ENCODE data around the gene KDM2A. TPM values are rescaled to one million over a fixed set of nuclear protein-coding genes. Genes with fewer than 3 reads are reported as not detected.
"Not testable (repeated sequence)": the region's sequence is repeated elsewhere in the genome, so short reads cannot be mapped to it uniquely, and the experiment has no call there.

The KDM2A gene
- polyA plus RNA-seq, 2 of the 4 experiments (the other 2 are of a cell fraction), result 34.5 to 42.8 TPM

DNA sequence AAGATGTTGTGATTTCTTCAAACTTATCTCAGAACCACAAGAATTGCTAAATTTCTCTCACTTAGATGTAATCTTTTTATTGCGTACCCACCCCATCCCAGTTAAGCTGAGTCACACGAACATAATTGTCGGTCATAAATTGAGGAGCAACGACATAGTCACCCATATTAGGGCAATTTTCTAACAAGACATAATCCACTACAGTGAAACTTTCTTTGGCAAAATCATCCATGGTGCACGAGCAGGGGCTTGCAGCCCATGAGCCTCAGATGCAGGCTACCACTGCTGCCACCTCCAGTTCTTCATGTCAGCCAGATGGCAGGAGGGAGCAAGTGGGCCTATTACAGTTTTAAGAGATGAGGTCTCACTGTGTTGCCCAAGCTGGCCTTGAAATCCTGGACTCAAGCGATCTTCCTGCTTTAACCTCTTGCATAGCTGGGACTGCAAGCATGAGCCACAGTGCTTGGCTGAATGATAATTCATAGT is 77.0 kb downstream of the KDM2A start (continued):
- no peak for TF ChIP-seq MYC (IDR thresholded peaks at IDR 0.05; ENCODE audit: borderline replicate concordance, low read length)
- TF ChIP-seq SMC3 (IDR thresholded peaks at IDR 0.05), result no peak

DNA sequence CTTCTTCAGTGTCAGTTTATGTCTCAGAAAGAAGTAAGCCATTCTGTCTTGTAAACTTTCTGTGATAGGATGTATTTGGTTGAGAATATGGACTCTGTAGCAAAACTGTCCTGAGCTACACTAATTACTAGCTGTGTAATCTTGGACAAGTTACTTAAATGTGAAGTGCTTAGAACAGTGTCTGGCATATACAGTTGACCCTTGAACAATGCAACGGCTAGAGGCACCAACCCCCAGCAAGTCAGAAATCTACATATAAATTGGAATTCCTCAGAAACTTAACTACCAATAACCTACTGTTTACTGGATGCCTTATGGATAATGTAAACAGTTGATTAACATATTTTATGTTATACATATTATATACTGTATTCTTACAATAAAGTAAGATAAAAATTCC is 78.5 kb downstream of the KDM2A start:
- 78% methylated on average over 1 of the region's 1 CpG for WGBS (ENCODE audit: missing lambda C conversion rate)
- ChIA-PET CTCF (interaction anchor here (1.2 to 1.3 kb wide), 2 partner anchors 11 to 35 kb away, joined by 3 read pairs; no protein-coding TSS in a partner anchor), POLR2A (interaction anchor here (0.6 to 1.3 kb wide), 2 partner anchors 9 to 24 kb away, joined by 3 read pairs; no protein-coding TSS in a partner anchor)
- TF ChIP-seq MYC (IDR thresholded peaks at IDR 0.05; ENCODE audit: borderline replicate concordance, low read length) (no peak), ZNF302 (CRISPR knock-in tag; IDR thresholded peaks at IDR 0.05) (no peak), TP53 (CRISPR knock-in tag; IDR thresholded peaks at IDR 0.05) (no peak), TFCP2L1 (CRISPR knock-in tag; IDR thresholded peaks at IDR 0.05) (no peak), EHMT2 (IDR thresholded peaks at IDR 0.05; ENCODE audit: low read depth) (no peak), HOXA7 (CRISPR knock-in tag; IDR thresholded peaks at IDR 0.05) (no peak)
- Histone ChIP-seq H3K4me2 (no peak overlapping the region), H3K4me3 (no peak overlapping the region), H3K4me1 (no peaks in the 10 kb centered on the region), H3K27ac (no peak overlapping the region), H3K9me3 (no peaks in the 10 kb centered on the region)
- DNase-seq (ENCODE audit: low read depth in 1 of 2, low spot score in 1 of 2) (no peak), ATAC-seq (no peak), FAIRE-seq (no peak)

DNA sequence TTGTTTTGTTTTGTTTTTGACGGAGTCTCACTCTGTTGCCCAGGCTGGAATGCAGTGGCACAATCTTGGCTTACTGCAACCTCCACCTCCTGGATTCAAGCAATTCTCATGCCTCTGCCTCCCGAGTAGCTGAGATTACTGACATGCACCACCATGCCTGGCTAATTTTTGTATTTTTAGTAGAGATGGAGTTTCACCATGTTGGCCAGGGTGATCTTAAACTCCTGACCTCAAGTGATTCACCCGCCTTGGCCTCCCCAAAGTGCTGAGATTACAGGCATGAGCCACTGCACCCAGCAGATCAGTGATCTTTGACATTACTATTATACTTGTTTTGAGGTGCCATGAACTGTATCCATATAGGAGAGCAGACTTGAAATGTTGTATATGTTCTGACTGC is 79.7 kb downstream of the KDM2A start:
- FAIRE-seq; H3K4me1 ChIP-seq; H3K4me2 ChIP-seq; ATAC-seq; POLR2A ChIA-PET; H3K9me3 ChIP-seq; H3K4me3 ChIP-seq; DNase-seq (ENCODE audit: low read depth in 1 of 2, low spot score in 1 of 2); H3K27ac ChIP-seq: not testable (repeated sequence)
- 92% methylated on average over 3 of the region's 3 CpGs for WGBS (ENCODE audit: missing lambda C conversion rate)
- CTCF ChIA-PET, result interaction anchor here (1.2 kb wide), 1 partner anchor 40 kb away, joined by 4 read pairs; no protein-coding TSS in a partner anchor

DNA sequence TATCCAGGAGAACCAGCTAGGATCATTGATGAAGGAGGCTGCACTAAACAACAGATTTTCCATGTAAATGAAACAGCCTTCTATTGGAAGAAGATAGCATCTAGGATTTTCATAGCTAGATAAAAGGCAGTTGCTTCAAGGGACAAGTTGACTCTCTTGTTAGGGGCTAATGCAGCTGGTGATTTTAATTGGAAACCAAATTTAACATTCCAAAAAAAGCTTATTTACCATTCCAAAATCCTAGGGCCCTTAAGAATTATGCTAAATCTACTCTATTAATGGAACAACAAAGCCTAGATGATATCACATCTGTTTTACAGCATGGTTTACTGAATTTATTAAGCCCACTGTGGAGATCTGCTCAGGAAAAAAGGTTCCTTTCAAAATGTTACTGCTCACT is 80.7 kb downstream of the KDM2A start:
- Histone ChIP-seq H3K4me2 (no peak overlapping the region), H3K9me3 (no peaks in the 10 kb centered on the region), H3K4me3 (no peak overlapping the region), H3K27ac (no peak overlapping the region), H3K4me1 (peaks cover 4% of the 10 kb centered on the region; the same call in 1 of the 3 replicates)
- POLR2A ChIA-PET, result interaction anchor here (0.6 kb wide), 1 partner anchor 31 kb away, joined by 4 read pairs; no protein-coding TSS in a partner anchor
- DNase-seq (ENCODE audit: low read depth in 1 of 2, low spot score in 1 of 2), result no peak
- no peak for TF ChIP-seq FOXS1 (CRISPR knock-in tag; IDR thresholded peaks at IDR 0.05)
- TF ChIP-seq POLR2AphosphoS2 (conservative IDR thresholded peaks at IDR 0.05; ENCODE audit: low read length), result no peak
- TF ChIP-seq PHF8 (IDR thresholded peaks at IDR 0.05; ENCODE audit: borderline replicate concordance, low read depth), result no peak
- TF ChIP-seq CEBPB (IDR thresholded peaks at IDR 0.05), result no peak
- TF ChIP-seq, protein P1, sequence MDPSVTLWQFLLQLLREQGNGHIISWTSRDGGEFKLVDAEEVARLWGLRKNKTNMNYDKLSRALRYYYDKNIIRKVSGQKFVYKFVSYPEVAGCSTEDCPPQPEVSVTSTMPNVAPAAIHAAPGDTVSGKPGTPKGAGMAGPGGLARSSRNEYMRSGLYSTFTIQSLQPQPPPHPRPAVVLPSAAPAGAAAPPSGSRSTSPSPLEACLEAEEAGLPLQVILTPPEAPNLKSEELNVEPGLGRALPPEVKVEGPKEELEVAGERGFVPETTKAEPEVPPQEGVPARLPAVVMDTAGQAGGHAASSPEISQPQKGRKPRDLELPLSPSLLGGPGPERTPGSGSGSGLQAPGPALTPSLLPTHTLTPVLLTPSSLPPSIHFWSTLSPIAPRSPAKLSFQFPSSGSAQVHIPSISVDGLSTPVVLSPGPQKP (IDR thresholded peaks at IDR 0.05; ENCODE audit: low read depth, low read length), result no peak
- TF ChIP-seq SMC3 (IDR thresholded peaks at IDR 0.05), result no peak
- no peak for TF ChIP-seq RCOR1 (IDR thresholded peaks at IDR 0.05; ENCODE audit: low read depth, low read length)
- no peak for TF ChIP-seq NPAS2 (CRISPR knock-in tag; IDR thresholded peaks at IDR 0.05; ENCODE audit: borderline replicate concordance)
- no peak for TF ChIP-seq EP300 (IDR thresholded peaks at IDR 0.05)
- TF ChIP-seq, protein P2, sequence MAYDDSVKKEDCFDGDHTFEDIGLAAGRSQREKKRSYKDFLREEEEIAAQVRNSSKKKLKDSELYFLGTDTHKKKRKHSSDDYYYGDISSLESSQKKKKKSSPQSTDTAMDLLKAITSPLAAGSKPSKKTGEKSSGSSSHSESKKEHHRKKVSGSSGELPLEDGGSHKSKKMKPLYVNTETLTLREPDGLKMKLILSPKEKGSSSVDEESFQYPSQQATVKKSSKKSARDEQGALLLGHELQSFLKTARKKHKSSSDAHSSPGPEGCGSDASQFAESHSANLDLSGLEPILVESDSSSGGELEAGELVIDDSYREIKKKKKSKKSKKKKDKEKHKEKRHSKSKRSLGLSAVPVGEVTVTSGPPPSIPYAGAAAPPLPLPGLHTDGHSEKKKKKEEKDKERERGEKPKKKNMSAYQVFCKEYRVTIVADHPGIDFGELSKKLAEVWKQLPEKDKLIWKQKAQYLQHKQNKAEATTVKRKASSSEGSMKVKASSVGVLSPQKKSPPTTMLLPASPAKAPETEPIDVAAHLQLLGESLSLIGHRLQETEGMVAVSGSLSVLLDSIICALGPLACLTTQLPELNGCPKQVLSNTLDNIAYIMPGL (CRISPR knock-in tag; IDR thresholded peaks at IDR 0.05; ENCODE audit: borderline replicate concordance), result no peak
- no peak for TF ChIP-seq MYC (IDR thresholded peaks at IDR 0.05; ENCODE audit: borderline replicate concordance, low read length)
- no peak for TF ChIP-seq ZSCAN20 (CRISPR knock-in tag; IDR thresholded peaks at IDR 0.05)
- no peak for TF ChIP-seq ESRRA (IDR thresholded peaks at IDR 0.05; ENCODE audit: borderline replicate concordance, low read length)
- no peak for TF ChIP-seq GATA3 (IDR thresholded peaks at IDR 0.05; ENCODE audit: borderline replicate concordance)
- TF ChIP-seq MAFK (IDR thresholded peaks at IDR 0.05; ENCODE audit: partially characterized antibody), result no peak
- TF ChIP-seq EHF (CRISPR knock-in tag; IDR thresholded peaks at IDR 0.05), result no peak
- TF ChIP-seq KDM1A (IDR thresholded peaks at IDR 0.05; ENCODE audit: low read depth), result no peak
- TF ChIP-seq CHD2 (IDR thresholded peaks at IDR 0.05; ENCODE audit: low read length, partially characterized antibody), result no peak
- CTCF ChIA-PET, result interaction anchor here (1.6 kb wide), 1 partner anchor 62 kb away, joined by 6 read pairs; no protein-coding TSS in a partner anchor
- ATAC-seq, result no peak
- FAIRE-seq, result no peak
